NCI-H146 treated with DMSO at 0.1 percent for 48 hours (cell line): ENCODE data around the gene GAGE13.
"Not testable (repeated sequence)": the region's sequence is repeated elsewhere in the genome, so short reads cannot be mapped to it uniquely, and the experiment has no call there.

Experiments
- DNase-seq: peaks from one replicate; lab custom pipeline; 2025; ENCODE audit not compliant: unreplicated experiment; lab: John Stamatoyannopoulos, UW

The GAGE13 gene, protein sequence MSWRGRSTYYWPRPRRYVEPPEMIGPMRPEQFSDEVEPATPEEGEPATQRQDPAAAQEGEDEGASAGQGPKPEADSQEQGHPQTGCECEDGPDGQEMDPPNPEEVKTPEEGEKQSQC

DNA sequence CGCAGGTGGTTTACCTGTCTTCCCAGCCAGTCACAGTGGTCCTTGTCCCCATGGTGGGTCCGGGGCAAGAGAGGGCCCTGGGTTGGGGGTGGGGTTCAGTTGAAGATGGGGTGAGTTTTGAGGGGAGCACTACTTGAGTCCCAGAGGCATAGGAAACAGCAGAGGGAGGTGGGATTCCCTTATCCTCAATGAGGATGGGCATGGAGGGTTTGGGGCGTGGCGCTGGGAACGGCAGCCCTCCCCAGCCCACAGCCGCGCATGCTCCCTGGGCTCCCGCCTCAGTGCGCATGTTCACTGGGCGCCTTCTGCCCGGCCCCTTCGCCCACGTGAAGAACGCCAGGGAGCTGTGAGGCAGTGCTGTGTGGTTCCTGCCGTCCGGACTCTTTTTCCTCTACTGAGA, at the start of gene GAGE13:
GAGE13 (plus strand) TSS at position 301 of the 400 bp plus-strand sequence. CDS start 1,156 bp downstream, outside the sequence.
- not testable (repeated sequence) for DNase-seq

DNA sequence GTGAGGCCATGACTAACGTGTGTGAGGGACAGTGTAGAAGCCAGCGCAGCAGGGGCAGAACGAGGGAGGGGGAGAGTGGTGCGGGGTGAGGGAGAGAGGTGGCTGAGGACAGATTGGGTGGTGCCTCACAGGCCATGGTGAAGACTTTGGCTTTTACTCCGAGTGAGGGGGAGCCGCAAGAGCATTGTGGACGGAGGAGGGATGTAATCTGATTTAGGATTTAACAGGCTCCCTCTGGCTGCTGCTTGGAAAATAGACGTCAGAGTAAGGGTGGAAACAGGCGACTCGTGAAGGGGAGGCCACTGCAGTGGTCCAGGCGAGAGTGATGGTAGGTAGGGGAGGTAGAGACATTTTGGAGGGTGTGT, 48.8 kb upstream of the GAGE13 start:
- no peak for DNase-seq

DNA sequence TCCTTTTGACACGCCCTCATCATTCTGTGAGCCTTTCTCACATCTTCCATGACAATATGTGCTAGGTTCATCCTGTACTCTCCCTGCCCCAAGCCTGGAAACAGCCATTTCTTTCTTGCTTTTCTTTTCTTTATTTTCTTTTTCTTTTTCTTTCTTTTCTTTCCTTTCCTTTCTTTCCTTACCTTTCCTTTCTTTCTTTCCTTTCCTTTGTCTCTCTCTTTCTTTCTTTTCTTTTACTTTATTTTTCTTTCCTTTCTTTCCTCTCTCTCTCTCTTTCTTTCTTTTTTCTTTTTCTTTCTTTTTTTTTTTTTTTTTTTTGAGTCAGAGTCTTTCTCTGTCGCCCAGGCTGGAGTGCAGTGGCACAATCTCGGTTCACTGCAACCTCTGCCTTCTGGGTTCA, 47.2 kb upstream of the GAGE13 start:
- DNase-seq, result no peak

DNA sequence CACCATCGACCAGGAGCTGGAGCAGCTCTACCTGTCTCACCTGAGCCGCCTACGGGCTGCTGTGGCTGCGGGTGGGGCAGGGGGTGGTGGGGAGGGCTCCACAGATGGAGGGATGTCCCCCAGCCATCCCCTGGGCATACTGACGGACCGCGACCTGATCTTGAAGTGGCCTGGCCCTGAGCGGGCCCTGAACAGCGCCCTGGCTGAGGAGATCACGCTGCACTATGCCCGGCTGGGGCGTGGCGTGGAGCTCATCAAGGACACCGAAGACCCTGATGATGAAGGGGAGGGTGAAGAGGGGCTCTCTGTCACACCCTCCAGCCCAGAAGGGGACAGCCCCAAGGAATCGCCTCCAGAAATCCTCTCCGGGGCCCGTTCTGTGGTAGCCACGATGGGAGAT, 45.2 kb upstream of the GAGE13 start:
- DNase-seq, result no peak

DNA sequence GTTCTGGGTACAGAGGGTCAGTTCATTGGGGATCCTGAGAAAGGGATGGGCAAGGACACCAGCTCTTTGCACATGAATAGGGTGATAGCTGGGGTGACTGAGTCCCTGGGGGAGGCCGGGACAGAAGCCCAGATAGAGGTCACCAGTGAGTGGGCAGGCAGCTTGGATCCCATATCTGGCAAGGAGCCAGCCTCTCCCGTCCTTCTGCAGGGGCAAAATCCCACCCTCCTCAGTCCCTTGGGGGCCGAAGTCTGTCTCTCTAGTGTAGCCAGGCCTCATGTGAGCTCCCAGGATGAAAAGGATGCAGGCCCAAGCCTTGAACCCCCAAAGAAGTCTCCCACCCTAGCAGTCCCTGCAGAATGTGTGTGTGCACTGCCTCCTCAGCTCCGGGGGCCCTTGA, 44.8 kb upstream of the GAGE13 start:
- DNase-seq, result no peak

DNA sequence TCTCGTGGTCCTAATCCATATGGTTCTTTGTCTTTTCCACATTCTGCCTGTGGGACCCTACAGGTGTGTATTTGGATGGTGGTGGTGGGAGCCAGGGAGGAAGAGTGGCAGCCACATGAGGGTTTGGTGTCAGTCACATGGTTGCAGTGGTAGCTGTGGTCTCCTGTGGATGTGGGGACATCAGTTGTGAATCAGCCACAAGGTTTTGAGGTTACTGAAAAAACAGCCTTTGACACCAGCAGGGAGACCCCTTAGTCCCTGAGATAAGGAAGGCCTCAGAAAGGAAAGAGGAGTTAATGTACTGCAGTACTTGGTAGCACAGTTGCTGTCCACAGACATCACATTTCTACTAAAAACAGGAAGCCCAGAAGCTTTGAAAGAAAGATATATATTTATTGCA, 43.7 kb upstream of the GAGE13 start:
- DNase-seq, result no peak

DNA sequence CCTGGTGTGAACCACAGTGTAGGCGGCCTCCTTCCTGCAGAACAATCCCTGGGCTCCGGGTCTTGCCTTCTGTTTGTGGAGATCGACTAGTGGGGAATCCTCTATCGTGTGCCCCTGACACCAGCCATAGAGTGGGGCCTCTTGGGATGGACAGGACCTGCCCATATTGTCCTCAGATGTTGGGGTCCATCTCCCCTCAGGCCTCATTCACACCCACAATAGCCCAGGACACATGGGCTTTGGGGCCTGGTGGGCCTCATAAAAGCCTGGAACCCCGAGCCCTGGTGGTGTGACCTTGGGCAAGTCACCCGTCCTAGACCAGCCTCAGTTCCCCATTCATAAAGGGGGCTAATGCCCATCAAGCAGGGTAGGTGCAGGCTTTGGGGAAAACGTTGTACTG, 41.2 kb upstream of the GAGE13 start:
- DNase-seq, result no peak

DNA sequence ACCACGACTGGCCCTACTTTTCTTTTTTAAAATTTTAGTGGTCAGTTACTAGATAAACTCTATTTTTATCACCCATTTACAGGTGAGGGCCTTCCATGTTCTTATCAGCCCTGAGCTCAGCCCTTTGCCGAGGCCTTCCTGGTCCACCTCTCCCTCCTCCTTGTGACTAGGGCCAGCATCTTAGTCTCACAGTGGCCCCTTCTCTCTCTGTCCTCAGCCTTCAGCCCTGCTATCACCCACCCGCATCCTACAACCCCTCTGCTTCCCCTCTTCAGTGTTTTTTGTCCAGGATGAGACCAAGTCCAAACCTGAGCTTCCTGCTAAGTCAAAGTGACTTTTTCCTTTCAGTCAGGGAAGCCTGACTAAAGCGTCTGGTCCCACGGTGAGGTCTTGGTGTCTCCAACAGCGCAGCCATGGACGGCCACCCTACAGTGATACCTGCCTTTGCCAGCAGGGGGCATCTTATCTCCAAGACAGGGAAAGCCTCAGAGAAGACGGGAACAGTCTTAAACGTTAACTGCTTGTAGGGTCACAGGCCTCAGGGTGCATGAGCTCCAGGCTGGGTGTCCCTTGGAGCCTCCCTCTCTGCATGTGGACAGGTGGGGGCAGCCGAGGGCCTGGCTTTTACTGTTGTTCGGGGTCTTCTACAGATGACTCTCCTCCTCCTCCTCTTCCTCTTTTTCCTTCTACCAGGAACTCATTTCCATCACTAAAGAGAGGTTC, 39.6 kb upstream of the GAGE13 start:
- no peak for DNase-seq

DNA sequence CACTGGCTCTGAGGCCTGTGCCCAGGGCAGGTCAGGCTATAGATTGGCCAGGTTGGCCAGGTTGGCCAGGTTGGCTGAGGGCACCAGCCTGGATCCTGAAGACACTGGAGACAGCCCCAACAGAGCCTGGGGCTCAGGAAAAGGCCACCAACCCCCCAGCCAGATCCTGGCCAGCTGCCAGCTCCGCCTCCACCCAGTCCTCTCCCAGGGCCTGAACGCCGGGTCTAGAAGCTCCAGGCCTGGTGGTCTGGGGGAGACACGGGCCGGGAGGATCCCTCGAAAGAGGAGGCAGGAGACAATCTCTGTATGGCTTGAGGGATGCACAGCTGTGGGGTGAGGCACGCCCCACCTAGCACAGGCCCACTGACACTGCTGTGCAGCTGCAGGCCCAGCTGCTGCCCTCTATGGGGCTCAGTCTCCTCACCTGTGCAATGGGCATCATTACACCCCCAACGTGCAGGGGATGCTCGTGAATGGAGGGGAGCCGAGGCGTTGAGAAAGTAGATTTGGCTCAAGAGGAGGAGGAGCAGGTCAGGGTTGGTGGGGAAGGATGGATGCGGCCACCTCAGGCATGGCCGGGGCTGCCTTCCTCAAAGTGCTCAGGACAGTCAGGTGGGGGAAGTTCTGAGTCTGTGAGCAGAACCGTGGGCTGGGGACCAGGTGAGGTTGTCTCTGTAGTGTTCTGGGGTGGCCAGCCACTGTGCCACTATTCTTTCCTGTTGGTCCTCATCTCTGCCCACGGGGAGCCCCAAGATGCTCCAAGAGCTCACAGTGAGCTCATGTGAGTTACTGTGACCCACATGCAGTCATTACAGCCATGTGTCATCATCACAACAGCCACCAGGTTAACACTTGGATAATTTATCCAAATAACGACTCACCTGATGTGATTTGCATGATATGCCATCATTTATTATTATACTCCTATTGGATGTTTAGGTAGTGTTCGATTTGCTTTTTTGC, 38.7 kb upstream of the GAGE13 start:
- no peak for DNase-seq

DNA sequence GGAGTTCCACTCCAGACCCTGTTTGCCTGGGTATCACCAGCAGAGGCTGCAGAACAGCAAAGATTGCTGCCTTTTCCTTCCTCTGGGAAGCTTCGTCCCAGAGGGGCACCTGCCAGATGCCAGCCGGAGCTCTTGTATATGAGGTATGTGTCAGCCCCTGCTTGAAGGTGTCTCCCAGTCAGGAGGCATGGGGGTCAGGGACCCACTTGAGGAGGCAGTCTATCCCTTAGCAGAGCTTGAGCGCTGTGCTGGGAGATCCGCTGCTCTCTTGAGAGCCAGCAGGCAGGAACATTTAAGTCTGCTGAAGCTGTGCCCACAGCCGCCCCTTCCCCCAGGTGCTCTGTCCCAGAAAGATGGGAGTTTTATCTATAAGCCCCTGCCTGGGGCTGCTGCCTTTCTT, 32.1 kb upstream of the GAGE13 start:
- DNase-seq, result not testable (repeated sequence)

DNA sequence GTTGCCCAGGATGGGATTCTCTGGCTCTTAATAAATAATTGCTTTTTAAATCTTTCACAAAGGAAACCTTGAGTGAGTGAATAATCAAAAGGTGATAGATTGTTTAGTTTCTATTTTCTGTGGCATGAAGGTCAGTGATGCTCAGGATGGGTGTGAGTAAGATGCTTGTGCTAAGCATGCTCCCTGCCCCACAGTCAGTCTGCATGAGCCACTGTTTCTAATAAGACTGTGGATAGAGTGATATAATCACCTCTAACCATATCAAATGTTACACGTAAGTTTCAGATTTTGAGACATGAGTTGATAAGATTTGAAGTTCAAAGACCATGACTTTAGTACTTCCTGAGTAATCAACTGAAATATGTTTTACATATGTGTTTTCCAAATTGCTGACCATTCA, 30.7 kb upstream of the GAGE13 start:
- DNase-seq, result no peak

DNA sequence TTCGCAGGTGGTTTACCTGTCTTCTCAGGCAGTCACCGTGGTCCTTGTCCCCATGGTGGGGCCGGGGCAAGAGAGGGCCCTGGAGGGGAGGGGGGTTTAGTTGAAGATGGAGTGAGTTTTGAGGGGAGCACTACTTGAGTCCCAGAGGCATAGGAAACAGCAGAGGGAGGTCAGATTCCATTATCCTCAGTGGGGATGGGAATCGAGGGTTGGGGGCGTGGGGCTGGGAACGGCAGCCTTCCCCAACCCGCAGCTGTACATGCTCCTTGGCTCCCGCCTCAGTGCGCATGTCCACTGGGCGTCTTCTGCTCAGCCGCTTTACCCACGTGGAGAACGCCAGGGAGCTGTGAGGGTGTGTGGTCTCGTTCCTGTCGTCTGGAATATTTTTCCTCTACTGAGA, 28.0 kb upstream of the GAGE13 start, which contains the start of gene GAGE10:
GAGE10 (plus strand) TSS at position 301 of the 400 bp plus-strand sequence. CDS start 1,214 bp downstream, outside the sequence.
- DNase-seq, result no peak

DNA sequence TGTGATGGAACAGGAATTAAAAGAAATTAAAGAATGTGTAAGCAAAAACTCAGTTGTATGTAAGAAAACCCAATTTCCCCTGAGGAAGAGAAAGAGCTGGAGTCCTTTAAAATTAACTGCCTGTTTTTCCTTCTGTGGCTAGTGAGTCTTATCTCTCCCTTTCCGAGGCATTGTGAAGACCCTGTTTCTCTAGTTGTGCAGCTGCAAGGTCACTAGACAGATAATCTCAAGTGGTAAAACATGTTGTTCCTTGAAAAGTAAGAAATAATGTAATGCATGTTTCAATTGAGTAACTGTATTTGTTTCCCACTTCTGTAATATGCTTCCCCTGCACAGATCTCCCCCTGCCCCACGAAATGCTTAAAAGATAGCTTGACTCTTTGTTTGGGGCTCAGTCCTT, 23.6 kb upstream of the GAGE13 start:
- not testable (repeated sequence) for DNase-seq

DNA sequence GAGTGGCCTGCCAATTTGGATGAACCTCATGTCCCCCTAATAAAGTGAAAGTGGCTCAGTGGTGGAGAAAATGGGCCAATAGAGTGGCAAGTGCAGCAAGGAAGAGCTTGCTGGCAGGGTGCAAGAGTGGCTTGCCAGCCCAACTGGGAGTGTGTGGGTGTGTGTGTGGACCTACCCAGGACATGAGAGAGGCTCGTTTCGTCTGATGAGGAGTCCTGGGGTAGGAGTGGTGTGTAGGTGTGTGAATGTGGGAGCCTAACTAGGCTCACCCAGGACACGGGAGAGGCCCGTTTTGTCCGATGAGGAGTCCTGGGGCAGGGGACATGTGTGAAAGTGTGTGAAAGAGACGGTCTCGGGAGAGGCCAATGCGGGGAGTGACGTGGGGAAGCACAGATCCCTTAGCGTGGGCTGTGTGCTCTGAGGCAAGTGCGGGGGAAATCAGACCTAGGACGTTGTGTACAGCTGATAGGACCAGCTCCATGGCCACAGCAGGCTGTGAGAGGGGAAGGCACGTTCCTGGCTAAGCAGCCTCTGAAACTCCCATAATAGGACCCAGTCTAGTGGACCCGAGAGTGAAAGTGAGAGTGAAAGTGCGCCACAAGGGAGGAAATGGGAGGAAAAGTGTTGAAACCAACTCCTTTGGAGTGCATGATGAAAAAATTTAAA, 22.6 kb upstream of the GAGE13 start:
- no peak for DNase-seq

DNA sequence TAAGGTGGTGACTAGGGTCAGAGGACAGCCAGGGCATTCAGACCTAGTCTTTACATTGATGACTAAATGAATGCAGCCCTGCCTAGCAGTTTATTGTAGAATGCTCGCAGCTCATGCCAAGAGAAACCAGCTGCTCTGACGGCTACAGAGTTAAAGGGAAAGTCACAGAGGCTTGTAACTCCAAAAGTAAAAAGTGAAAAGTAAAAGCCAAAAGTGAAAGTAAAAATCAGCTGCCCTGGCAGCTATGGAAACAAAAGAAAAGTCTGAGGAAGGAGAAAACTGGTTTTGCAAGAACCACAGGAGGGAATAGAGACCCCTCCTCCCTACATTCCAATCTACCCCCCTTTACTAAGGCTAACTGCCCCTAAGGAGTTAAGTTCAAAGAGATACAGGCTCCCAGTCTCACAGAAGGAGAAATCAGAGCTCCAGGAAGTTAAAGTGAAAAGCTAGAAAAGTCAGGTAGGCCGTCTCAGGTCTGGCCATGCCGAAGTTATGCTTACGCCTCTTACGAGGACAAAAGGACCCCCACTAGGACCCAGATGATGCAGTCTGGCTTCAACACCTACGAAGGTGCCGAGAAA, 21.9 kb upstream of the GAGE13 start:
- DNase-seq, result no peak

DNA sequence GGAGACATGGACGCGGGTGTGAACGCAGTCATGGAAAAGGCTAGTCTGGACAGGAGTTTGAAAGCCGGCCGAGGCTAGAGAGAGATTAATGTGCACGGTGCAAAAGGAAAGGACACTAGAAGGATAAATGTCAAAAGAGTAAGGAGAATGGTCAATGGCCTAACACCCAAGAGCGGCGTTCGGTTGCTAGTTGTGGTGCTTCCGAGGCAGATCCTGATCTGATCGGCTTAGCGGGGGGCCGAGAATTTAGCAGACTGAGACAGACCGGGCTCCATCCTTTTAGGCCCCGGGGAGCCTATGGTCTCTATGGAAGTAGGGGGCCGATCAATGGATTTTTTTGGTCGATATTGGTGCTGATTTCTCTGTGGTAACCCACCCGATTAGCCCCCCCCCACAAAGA, 21.0 kb upstream of the GAGE13 start:
- DNase-seq, result no peak

DNA sequence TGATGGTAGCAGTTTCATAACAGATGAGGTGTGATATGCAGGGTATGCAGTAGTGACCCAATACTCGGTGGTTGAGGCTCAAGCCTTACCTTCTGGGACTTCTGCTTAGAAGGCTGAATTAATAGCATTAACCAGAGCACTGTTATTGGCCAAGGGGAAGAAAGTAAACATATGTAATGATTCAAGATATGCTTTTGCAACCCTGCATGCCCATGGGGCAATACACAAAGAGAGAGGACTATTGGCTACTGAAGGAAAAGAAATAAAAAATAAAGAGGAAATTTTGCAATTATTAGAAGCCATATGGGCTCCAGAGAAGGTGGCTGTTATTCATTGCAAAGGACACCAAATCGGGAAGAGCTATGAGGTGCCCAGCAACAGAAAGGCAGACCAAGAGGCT, 19.2 kb upstream of the GAGE13 start:
- DNase-seq, result no peak

DNA sequence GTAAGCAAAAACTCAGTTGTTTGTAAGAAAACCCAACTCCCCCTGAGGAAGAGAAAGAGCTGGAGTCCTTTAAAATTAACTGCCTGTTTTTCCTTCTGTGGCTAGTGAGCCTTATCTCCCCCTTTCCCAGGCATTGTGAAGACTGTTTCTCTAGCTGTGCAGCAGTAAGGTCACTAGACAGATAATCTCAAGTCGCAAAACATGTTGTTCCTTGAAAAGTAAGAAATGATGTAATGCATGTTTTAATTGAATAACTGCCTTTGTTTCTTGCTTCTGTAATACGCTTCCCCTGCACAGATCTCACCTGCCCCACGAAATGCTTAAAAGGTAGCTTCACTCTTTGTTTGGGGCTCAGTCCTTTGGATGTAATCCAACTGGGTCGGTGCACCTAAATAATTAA, 15.3 kb upstream of the GAGE13 start:
- no peak for DNase-seq

DNA sequence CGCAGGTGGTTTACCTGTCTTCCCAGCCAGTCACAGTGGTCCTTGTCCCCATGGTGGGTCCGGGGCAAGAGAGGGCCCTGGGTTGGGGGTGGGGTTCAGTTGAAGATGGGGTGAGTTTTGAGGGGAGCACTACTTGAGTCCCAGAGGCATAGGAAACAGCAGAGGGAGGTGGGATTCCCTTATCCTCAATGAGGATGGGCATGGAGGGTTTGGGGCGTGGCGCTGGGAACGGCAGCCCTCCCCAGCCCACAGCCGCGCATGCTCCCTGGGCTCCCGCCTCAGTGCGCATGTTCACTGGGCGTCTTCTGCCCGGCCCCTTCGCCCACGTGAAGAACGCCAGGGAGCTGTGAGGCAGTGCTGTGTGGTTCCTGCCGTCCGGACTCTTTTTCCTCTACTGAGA, 9.6 kb upstream of the GAGE13 start, which contains the start of gene GAGE12J:
GAGE12J (plus strand) TSS at position 301 of the 400 bp plus-strand sequence. CDS start 1,157 bp downstream, outside the sequence.
- DNase-seq, result not testable (repeated sequence)

DNA sequence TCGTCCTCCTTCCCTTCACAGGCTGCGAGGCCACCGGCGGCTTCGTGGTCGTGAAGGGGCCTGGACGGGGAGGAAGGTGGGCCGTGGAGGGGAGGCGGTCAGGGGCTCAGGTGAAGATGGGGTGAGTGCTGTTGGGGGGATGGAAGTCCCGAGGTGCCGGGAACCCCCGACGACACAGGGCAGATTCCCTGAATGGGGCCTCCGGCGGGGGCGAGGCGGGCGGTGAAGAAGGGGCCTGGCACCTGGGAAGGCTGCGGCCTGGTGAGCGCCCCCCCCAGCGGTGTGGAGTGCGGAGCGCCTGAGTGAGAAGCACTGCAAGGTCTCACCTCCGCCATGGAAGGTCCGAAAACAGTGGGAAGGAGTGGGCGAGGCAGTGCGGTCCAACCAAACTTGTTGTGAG, 9.1 kb upstream of the GAGE13 start:
- not testable (repeated sequence) for DNase-seq

DNA sequence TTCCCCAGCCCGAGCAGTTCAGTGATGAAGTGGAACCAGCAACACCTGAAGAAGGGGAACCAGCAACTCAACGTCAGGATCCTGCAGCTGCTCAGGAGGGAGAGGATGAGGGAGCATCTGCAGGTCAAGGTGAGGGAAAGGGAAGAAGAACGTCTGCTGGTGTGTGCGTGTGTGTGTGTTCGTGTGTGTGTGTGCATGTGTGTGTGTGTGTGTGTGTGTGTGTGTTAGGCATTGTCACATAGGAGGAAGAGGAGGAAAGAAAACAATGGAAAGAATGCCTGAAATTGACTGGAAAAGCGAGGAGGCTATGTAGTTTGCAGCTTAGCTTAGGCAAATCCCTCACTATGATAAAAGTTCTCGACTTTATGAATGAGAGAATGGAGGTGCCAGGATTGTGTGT, 7.6 kb upstream of the GAGE13 start:
- not testable (repeated sequence) for DNase-seq
